ENCODE results near the gene HIVEP3. TPM values are rescaled to one million over a fixed set of nuclear protein-coding genes. Genes with fewer than 3 reads are reported as not detected.
A peak's percentile ranks its signal among the peaks of the same experiment; 100 is the strongest.

HIVEP3 gene
- total RNA-seq, 1 donor from 2014 or later = 0.37 TPM

- H3K79me2 ChIP-seq (ENCODE audit: low read depth) = no peaks in the 10 kb centered on the region
- no peak overlapping the region for H3K27ac ChIP-seq
- no peak overlapping the region for H3K4me2 ChIP-seq
- Mint-ChIP-seq H3K36me3 (peaks cover 2% of the 10 kb centered on the region), H3K4me3 (no peak overlapping the region), H3K27ac (no peak overlapping the region), H3K4me1 (no peaks in the 10 kb centered on the region), H3K9me3 (peaks cover 5% of the 10 kb centered on the region), H3K27me3 (ENCODE audit: insufficient read depth, low read depth) (peaks cover 6% of the 10 kb centered on the region)
- H3K27me3 ChIP-seq = peaks cover 4% of the 10 kb centered on the region
- no peak for DNase-seq (ENCODE audit: low spot score)
- TF ChIP-seq CTCF (IDR thresholded peaks at IDR 0.05) (no peak), EZH2 (IDR thresholded peaks at IDR 0.05) (no peak), EZH2phosphoT487 (IDR thresholded peaks at IDR 0.05) (no peak)
- no peak overlapping the region for H3K4me3 ChIP-seq
- no peaks in the 10 kb centered on the region for H4K20me1 ChIP-seq (ENCODE audit: low read depth)
- H3K9ac ChIP-seq = no peak overlapping the region
- H3K4me1 ChIP-seq = peaks cover 5% of the 10 kb centered on the region
- H2AFZ ChIP-seq (replicated peaks) = no peak overlapping the region
- no peaks in the 10 kb centered on the region for H3K9me3 ChIP-seq (ENCODE audit: low read depth)
- H3F3A ChIP-seq (ENCODE audit: low read depth) = no peaks in the 10 kb centered on the region
- no peaks in the 10 kb centered on the region for H3K36me3 ChIP-seq
Observed at GRCh38 chr1:41560931-41561330, 357.8 kb downstream of the HIVEP3 start.

GRCh38 chr1:41560496-41560895, 358.2 kb downstream of the HIVEP3 start:
- H2AFZ ChIP-seq (replicated peaks) = no peak overlapping the region
- Mint-ChIP-seq H3K4me1 (no peaks in the 10 kb centered on the region), H3K27me3 (ENCODE audit: insufficient read depth, low read depth) (peaks cover 6% of the 10 kb centered on the region), H3K27ac (no peak overlapping the region), H3K4me3 (no peak overlapping the region), H3K9me3 (peaks cover 8% of the 10 kb centered on the region), H3K36me3 (peaks cover 2% of the 10 kb centered on the region)
- H3K9ac ChIP-seq = no peak overlapping the region
- TF ChIP-seq CTCF (IDR thresholded peaks at IDR 0.05) (no peak), EZH2phosphoT487 (IDR thresholded peaks at IDR 0.05) (no peak), EZH2 (IDR thresholded peaks at IDR 0.05) (no peak)
- H3K27me3 ChIP-seq = peaks cover 4% of the 10 kb centered on the region
- no peak overlapping the region for H3K4me2 ChIP-seq
- H3K27ac ChIP-seq = no peak overlapping the region
- no peaks in the 10 kb centered on the region for H3K79me2 ChIP-seq (ENCODE audit: low read depth)
- no peaks in the 10 kb centered on the region for H3F3A ChIP-seq (ENCODE audit: low read depth)
- no peak overlapping the region for H3K4me3 ChIP-seq
- H3K4me1 ChIP-seq = peaks cover 5% of the 10 kb centered on the region
- no peak for DNase-seq (ENCODE audit: low spot score)
- no peaks in the 10 kb centered on the region for H3K36me3 ChIP-seq
- H4K20me1 ChIP-seq (ENCODE audit: low read depth) = no peaks in the 10 kb centered on the region
- H3K9me3 ChIP-seq (ENCODE audit: low read depth) = no peaks in the 10 kb centered on the region

GRCh38 chr1:41559331-41559730, 359.4 kb downstream of the HIVEP3 start:
- Histone ChIP-seq H3K4me1 (peaks cover 5% of the 10 kb centered on the region), H3K4me3 (no peak overlapping the region), H2AFZ (replicated peaks) (no peak overlapping the region), H3K9ac (no peak overlapping the region), H3K27ac (no peak overlapping the region), H3K36me3 (no peaks in the 10 kb centered on the region), H3K4me2 (no peak overlapping the region), H3K79me2 (ENCODE audit: low read depth) (no peaks in the 10 kb centered on the region), H3K9me3 (ENCODE audit: low read depth) (no peaks in the 10 kb centered on the region), H3K27me3 (peaks cover 4% of the 10 kb centered on the region), H4K20me1 (ENCODE audit: low read depth) (no peaks in the 10 kb centered on the region), H3F3A (ENCODE audit: low read depth) (no peaks in the 10 kb centered on the region)
- H3K36me3 Mint-ChIP-seq = peaks cover 2% of the 10 kb centered on the region
- no peaks in the 10 kb centered on the region for H3K4me1 Mint-ChIP-seq
- DNase-seq (ENCODE audit: low spot score) = no peak
- peaks cover 6% of the 10 kb centered on the region for H3K27me3 Mint-ChIP-seq (ENCODE audit: insufficient read depth, low read depth)
- H3K4me3 Mint-ChIP-seq = no peak overlapping the region
- peaks cover 11% of the 10 kb centered on the region for H3K9me3 Mint-ChIP-seq
- H3K27ac Mint-ChIP-seq = peak overlapping the region; percentile 5
- TF ChIP-seq EZH2phosphoT487 (IDR thresholded peaks at IDR 0.05) = no peak
- no peak for TF ChIP-seq EZH2 (IDR thresholded peaks at IDR 0.05)
- no peak for TF ChIP-seq CTCF (IDR thresholded peaks at IDR 0.05)
